Sigmoid colon (tissue), 7 donors: Measurements from ENCODE around the gene NHEJ1. TPM values are rescaled to one million over a fixed set of nuclear protein-coding genes. Genes with fewer than 3 reads are reported as not detected.

Experiments
- DNase-seq: peaks from one replicate; pipeline ENCODE4 v3.0.0-alpha.2; 2019
- H3K27ac ChIP-seq, 4 donors: fragments of 200-600 bp; sonication (generic); one replicate each; pipeline ENCODE4 v1.5.1; 2016 to 2019; ENCODE audit warnings: mild to moderate bottlenecking in 1 of 4
- H3K27me3 ChIP-seq, 3 donors: fragments of 200-600 bp; sonication (generic); one replicate each; pipeline ENCODE4 v1.5.1; 2019; ENCODE audit warnings: mild to moderate bottlenecking in 1 of 3
- H3K36me3 ChIP-seq, 4 donors: fragments of 200-600 bp; sonication (generic); one replicate each; pipeline ENCODE4 v1.5.1; 2016 to 2019
- H3K4me1 ChIP-seq, 4 donors: fragments of 200-600 bp; sonication (generic); one replicate each; pipeline ENCODE4 v1.5.1; 2017 to 2019
- H3K4me3 ChIP-seq, 4 donors: fragments of 200-600 bp; sonication (generic); one replicate each; pipeline ENCODE4 v1.5.1; 2017 to 2019; ENCODE audit warnings: mild to moderate bottlenecking in 2 of 4, moderate library complexity in 1 of 4
- H3K9me3 ChIP-seq, 4 donors: fragments of 200-600 bp in 3 of 4; sonication (generic) in 3 of 4; one replicate each; pipeline versions ENCODE4 v1.5.1 to v1.6.1; 2013 to 2019
- EP300 ChIP-seq, 4 donors: sonication (generic); formaldehyde crosslinking; IDR thresholded peaks; one replicate each; pipeline ENCODE4 v1.6.1; 2017; ENCODE audit warnings: antibody characterized with exemption in 4 of 4
- POLR2A ChIP-seq, 2 donors: fragments of 450-650 bp; IDR thresholded peaks; one replicate each; pipeline ENCODE4 v1.6.1; 2016; ENCODE audit warnings: antibody characterized with exemption in 2 of 2, mild to moderate bottlenecking in 2 of 2, moderate library complexity in 2 of 2
- POLR2AphosphoS5 ChIP-seq, 4 donors: sonication (generic); formaldehyde crosslinking; IDR thresholded peaks; one replicate each; pipeline ENCODE4 v1.6.1; 2017; ENCODE audit warnings: antibody characterized with exemption in 4 of 4
- WGBS, 2 donors: extraction: QIAGEN DNeasy Blood & Tissue Kit; methylation state at CpG; one replicate each; pipeline ENCODE4 v1.1.7; 2013; 5-methylcytosine and 5-hydroxymethylcytosine counted together
- intact Hi-C: fragments of 100-400 bp; cut with DNase I; formaldehyde crosslinking; loops from one replicate; pipeline ENCODE4 v1.15.1; 2023
- polyA plus RNA-seq, 3 donors: library from polyadenylated mRNA; stranded (reverse); fragments of 200-250 nt; gene quantifications; one replicate each; pipeline ENCODE4 v1.2.3, GENCODE V29; 2013
- total RNA-seq, 4 donors: library from RNA; depleted of rRNA; stranded (reverse); fragments of >200 nt; gene quantifications; one replicate each; pipeline ENCODE4 v1.1.0, GENCODE V29; 2016
- TF ChIP-seq, protein P1 (sequence below), 4 experiments: fragments of 450-650 bp in 3 of 4; fragments of 200-600 bp in 1 of 4; IDR thresholded peaks; one replicate each; pipeline ENCODE4 v1.5.1; 2016 to 2019; ENCODE audit warnings: antibody characterized with exemption in 4 of 4, mild to moderate bottlenecking in 3 of 4, moderate library complexity in 2 of 4
- donor health status: healthy with polysubstance abuse.
- donor health status: Bipolar disorder and iron deficiency.
- donor health status: healthy.

The NHEJ1 gene
- total and polyA plus RNA-seq, 7 donors: 15.1 to 60.1 (median 22.5) TPM

DNA sequence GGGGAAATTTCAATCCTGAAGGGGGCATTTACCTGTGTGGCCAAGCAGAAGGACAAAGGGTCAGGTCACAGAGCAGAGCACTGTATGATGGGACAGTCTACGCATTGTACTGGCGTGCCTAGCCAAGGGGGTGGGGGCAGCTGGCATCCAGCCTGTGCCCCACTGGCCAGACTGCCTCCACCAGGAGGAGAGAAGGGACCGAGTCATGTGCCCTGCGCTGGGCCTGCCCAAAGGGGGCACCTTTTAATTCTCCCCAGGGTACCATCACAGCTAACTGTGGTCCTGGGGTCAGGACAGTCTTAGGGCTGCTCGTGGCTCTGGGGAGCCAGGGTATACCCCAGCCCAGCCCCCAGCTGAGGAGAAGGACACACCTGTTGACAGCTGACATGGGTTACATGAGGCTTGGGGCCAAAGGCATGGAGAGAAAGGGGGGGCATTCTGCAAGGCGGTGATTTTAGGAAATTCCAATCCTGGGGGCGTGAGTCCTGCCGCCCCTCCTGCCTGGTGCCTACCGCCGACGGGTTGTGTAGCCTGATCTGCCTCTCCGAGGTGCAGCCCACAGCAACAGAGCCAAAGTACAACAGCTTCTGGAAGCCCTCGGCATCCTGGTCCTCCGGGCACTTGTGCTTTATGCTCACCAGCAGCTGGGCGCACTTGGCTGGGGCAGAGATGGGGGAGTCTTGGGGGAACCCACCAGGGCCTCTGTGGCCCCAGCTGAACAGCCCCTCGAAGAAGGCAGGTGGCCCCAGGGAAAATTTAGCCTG is 130.3 kb downstream of the NHEJ1 start:
- TF ChIP-seq EP300 (IDR thresholded peaks at IDR 0.05) (no peak), POLR2AphosphoS5 (IDR thresholded peaks at IDR 0.05) (no peak), POLR2A (IDR thresholded peaks at IDR 0.05) (no peak)
- TF ChIP-seq, protein P1, sequence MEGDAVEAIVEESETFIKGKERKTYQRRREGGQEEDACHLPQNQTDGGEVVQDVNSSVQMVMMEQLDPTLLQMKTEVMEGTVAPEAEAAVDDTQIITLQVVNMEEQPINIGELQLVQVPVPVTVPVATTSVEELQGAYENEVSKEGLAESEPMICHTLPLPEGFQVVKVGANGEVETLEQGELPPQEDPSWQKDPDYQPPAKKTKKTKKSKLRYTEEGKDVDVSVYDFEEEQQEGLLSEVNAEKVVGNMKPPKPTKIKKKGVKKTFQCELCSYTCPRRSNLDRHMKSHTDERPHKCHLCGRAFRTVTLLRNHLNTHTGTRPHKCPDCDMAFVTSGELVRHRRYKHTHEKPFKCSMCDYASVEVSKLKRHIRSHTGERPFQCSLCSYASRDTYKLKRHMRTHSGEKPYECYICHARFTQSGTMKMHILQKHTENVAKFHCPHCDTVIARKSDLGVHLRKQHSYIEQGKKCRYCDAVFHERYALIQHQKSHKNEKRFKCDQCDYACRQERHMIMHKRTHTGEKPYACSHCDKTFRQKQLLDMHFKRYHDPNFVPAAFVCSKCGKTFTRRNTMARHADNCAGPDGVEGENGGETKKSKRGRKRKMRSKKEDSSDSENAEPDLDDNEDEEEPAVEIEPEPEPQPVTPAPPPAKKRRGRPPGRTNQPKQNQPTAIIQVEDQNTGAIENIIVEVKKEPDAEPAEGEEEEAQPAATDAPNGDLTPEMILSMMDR (IDR thresholded peaks at IDR 0.05): no peak
- peaks cover 4 to 35% (median 25%) of the 10 kb centered on the region in 3 donors for H3K27me3 ChIP-seq
- 81% methylated on average over 16 of the region's 16 CpGs for WGBS, 2 donors
- no peaks in the 10 kb centered on the region for H3K36me3 ChIP-seq
- H3K27ac ChIP-seq: no peak overlapping the region
- H3K4me1 ChIP-seq: no peaks in the 10 kb centered on the region
- no peak overlapping the region for H3K4me3 ChIP-seq
- no peak for DNase-seq
- intact Hi-C loops: no loop called here
- H3K9me3 ChIP-seq: no peaks in the 10 kb centered on the region

DNA sequence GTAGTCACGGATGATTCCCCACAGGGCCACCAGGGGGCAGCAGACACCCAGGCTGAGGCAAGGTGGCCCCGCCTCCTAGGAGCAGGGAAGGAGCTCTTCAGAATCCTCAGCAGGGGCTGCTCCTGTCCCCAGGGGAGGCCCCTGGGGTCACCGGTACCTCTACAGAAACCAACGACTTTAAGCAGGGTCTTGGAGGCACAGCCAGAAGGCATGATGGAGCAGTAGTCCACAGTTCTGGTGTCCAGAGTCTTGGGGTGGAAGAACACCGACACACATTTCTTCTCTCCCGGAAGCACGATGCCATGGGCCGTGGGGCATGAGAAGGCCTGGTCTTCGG is 130.8 kb downstream of the NHEJ1 start:
- Histone ChIP-seq H3K27ac (no peak overlapping the region), H3K9me3 (no peaks in the 10 kb centered on the region), H3K4me1 (no peaks in the 10 kb centered on the region), H3K4me3 (no peak overlapping the region), H3K36me3 (no peaks in the 10 kb centered on the region), H3K27me3 (peaks cover 4 to 35% (median 25%) of the 10 kb centered on the region in 3 donors)
- intact Hi-C loops: loop anchor here (1.0 kb wide), 1 partner anchor 126 kb away; no protein-coding TSS in a partner anchor
- 35 to 43% methylated on average over 9 of the region's 9 CpGs for WGBS, 2 donors
- peak; percentile 85 for DNase-seq
- TF ChIP-seq, protein P1 (IDR thresholded peaks at IDR 0.05): peak; percentile 57 to 93 (median 77)
- no peak for TF ChIP-seq POLR2A (IDR thresholded peaks at IDR 0.05)
- no peak for TF ChIP-seq POLR2AphosphoS5 (IDR thresholded peaks at IDR 0.05)

DNA sequence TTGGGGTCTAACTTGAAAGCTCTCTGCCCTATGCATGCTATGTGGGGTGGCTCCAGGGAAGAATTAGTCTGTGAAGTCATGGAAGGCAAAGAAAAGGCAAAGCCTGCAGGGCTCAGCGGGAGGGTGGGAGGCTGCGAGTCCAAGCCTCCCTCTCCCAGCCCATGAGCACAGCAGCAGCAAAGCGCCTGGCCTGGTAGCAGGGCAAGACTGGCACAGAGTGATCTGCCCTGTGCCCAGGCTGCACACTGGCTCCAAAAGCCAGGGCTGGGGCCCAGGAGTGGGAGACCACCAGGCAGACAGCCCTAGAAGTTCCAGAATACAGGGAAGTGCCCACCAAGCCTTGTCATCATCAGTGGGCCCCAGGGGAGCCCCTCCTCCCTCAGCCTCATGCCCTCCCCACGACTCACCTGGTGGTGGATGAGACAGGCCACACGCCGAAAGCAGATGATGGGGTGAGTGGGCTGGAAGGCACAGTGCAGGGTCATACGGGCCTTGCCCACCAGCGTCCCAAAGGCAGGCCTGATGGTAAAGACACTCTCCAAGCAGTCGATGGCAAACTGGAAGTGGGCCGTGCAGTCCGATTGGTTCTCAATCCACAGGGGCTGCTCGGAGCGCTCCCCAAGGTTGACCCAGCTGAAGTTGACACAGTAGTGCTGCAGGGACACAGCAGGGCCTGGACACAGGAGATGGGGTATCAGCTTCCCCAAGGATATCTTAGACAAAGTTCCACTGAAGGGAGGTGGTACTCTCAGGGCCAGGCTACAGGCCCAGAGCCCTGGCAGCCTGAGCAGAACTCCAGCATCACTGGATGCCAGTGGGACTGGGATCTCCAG is 131.4 kb downstream of the NHEJ1 start:
- H3K27ac ChIP-seq: no peak overlapping the region

GRCh38 chr2:219028141-219028540 is 132.5 kb downstream of the NHEJ1 start:
- no peak for DNase-seq
- WGBS, 2 donors: 80 to 83% methylated on average over 5 of the region's 5 CpGs
- peaks cover 4 to 35% (median 25%) of the 10 kb centered on the region in 3 donors for H3K27me3 ChIP-seq
- H3K4me1 ChIP-seq: no peaks in the 10 kb centered on the region
- H3K27ac ChIP-seq: no peak overlapping the region
- no peaks in the 10 kb centered on the region for H3K9me3 ChIP-seq
- H3K36me3 ChIP-seq: no peaks in the 10 kb centered on the region
- H3K4me3 ChIP-seq: no peak overlapping the region
- TF ChIP-seq POLR2AphosphoS5 (IDR thresholded peaks at IDR 0.05): no peak
- TF ChIP-seq EP300 (IDR thresholded peaks at IDR 0.05): no peak
- TF ChIP-seq, protein P1 (IDR thresholded peaks at IDR 0.05): no peak
- TF ChIP-seq POLR2A (IDR thresholded peaks at IDR 0.05): no peak
- intact Hi-C loops: no loop called here

More for the DNA sequence above, 131.4 kb downstream of the NHEJ1 start:
- no peak for DNase-seq
- intact Hi-C loops: loop anchor here (1.0 kb wide), 1 partner anchor 126 kb away; no protein-coding TSS in a partner anchor
- Histone ChIP-seq H3K27me3 (peaks cover 4 to 35% (median 25%) of the 10 kb centered on the region in 3 donors), H3K4me3 (no peak overlapping the region), H3K9me3 (no peaks in the 10 kb centered on the region), H3K36me3 (no peaks in the 10 kb centered on the region), H3K4me1 (no peaks in the 10 kb centered on the region)
- TF ChIP-seq POLR2A (IDR thresholded peaks at IDR 0.05): no peak
- TF ChIP-seq, protein P1 (IDR thresholded peaks at IDR 0.05): no peak
- TF ChIP-seq POLR2AphosphoS5 (IDR thresholded peaks at IDR 0.05): no peak
- no peak for TF ChIP-seq EP300 (IDR thresholded peaks at IDR 0.05)
- WGBS, 2 donors: 78 to 79% methylated on average over 13 of the region's 13 CpGs
